DOHH2 (cell line): Measurements from ENCODE around the gene CD68.

Experiments
- H3F3A ChIP-seq: fragments of 200-600 bp; sonication (generic), shearing (Covaris generic); 2 replicates; pipeline ENCODE4 v1.6.0; 2016; ENCODE audit warnings: antibody characterized with exemption, mild to moderate bottlenecking; ENCODE audit not compliant: control insufficient read depth, insufficient read depth
- H3K27ac ChIP-seq: fragments of 200-600 bp; sonication (generic); 2 replicates; pipeline ENCODE4 v1.5.1; 2014; ENCODE audit warnings: low read depth, mild to moderate bottlenecking, low read length, moderate library complexity
- H3K27me3 ChIP-seq: fragments of 200-600 bp; sonication (generic); 2 replicates; pipeline ENCODE4 v1.6.1; 2014; ENCODE audit warnings: mild to moderate bottlenecking, low read length, mixed read lengths; ENCODE audit not compliant: control insufficient read depth
- H3K36me3 ChIP-seq: fragments of 200-600 bp; sonication (generic); 2 replicates; pipeline ENCODE4 v1.6.1; 2014; ENCODE audit warnings: mild to moderate bottlenecking, low read length, moderate library complexity, mixed read lengths; ENCODE audit not compliant: control insufficient read depth
- H3K4me1 ChIP-seq: fragments of 200-600 bp; sonication (generic); 2 replicates; pipeline ENCODE4 v1.6.1; 2014; ENCODE audit warnings: mild to moderate bottlenecking, low read length, mixed read lengths; ENCODE audit not compliant: control insufficient read depth
- H3K4me2 ChIP-seq: fragments of 200-600 bp; sonication (generic); 2 replicates; pipeline ENCODE4 v1.6.0; 2014; ENCODE audit warnings: mild to moderate bottlenecking, low read length, moderate library complexity
- H3K4me3 ChIP-seq: fragments of 200-600 bp; sonication (generic); 2 replicates; pipeline ENCODE4 v1.5.1; 2014; ENCODE audit warnings: mild to moderate bottlenecking, low read length, mixed read lengths
- H3K79me2 ChIP-seq: fragments of 200-600 bp; sonication (generic); 2 replicates; pipeline ENCODE4 v1.6.1; 2014; ENCODE audit warnings: mild to moderate bottlenecking, low read length, mixed read lengths; ENCODE audit not compliant: control insufficient read depth
- H3K9me2 ChIP-seq: fragments of 200-600 bp; sonication (generic); replicated peaks from 2 replicates; pipeline ENCODE4 v1.6.1; 2014; ENCODE audit warnings: mild to moderate bottlenecking, low read length, mixed read lengths; ENCODE audit not compliant: control insufficient read depth
- H3K9me3 ChIP-seq: fragments of 200-600 bp; sonication (generic); 2 replicates; pipeline ENCODE4 v1.6.1; 2014; ENCODE audit warnings: antibody characterized with exemption, low read length, mixed read lengths; ENCODE audit not compliant: control insufficient read depth, insufficient read depth
- H4K20me1 ChIP-seq: fragments of 200-600 bp; sonication (generic); 2 replicates; pipeline ENCODE4 v1.6.0; 2014; ENCODE audit warnings: low read depth, mild to moderate bottlenecking, antibody characterized with exemption, low read length, moderate library complexity; ENCODE audit not compliant: control insufficient read depth, insufficient read depth
- EZH2phosphoT487 ChIP-seq: fragments of 200-600 bp; sonication (generic); IDR thresholded peaks from 2 replicates; pipeline ENCODE4 v1.6.1; 2017; ENCODE audit warnings: borderline replicate concordance, mild to moderate bottlenecking, antibody characterized with exemption, low read length, moderate library complexity, mixed read lengths
- TF ChIP-seq, protein P1 (sequence below): fragments of 200-600 bp; sonication (generic); IDR thresholded peaks from one replicate; pipeline ENCODE4 v1.5.1; 2014; ENCODE audit warnings: antibody characterized with exemption, mild to moderate bottlenecking, low read depth, low read length; ENCODE audit not compliant: poor library complexity, severe bottlenecking

The CD68 gene

GRCh38 chr17:7557775-7558543 lies 21.5 kb upstream of the CD68 start:
- Histone ChIP-seq H3K36me3 (peaks cover 8% of the 10 kb centered on the region), H3K4me2 (peak overlapping the region; percentile 33; the same call in 1 of the 2 replicates), H3K79me2 (peaks cover 19% of the 10 kb centered on the region), H3K4me1 (peaks cover 34% of the 10 kb centered on the region), H4K20me1 (no peaks in the 10 kb centered on the region), H3F3A (0 out of 2 replicates have a peak, but pooled peaks cover 3% of the 10 kb centered on the region), H3K27me3 (peaks cover 17% of the 10 kb centered on the region), H3K9me3 (no peaks in the 10 kb centered on the region), H3K9me2 (no peaks in the 10 kb centered on the region), H3K4me3 (peak overlapping the region; percentile 14; the same call in 1 of the 2 replicates), H3K27ac (no peak overlapping the region)
- TF ChIP-seq EZH2phosphoT487, result no peak
- TF ChIP-seq, protein P1, sequence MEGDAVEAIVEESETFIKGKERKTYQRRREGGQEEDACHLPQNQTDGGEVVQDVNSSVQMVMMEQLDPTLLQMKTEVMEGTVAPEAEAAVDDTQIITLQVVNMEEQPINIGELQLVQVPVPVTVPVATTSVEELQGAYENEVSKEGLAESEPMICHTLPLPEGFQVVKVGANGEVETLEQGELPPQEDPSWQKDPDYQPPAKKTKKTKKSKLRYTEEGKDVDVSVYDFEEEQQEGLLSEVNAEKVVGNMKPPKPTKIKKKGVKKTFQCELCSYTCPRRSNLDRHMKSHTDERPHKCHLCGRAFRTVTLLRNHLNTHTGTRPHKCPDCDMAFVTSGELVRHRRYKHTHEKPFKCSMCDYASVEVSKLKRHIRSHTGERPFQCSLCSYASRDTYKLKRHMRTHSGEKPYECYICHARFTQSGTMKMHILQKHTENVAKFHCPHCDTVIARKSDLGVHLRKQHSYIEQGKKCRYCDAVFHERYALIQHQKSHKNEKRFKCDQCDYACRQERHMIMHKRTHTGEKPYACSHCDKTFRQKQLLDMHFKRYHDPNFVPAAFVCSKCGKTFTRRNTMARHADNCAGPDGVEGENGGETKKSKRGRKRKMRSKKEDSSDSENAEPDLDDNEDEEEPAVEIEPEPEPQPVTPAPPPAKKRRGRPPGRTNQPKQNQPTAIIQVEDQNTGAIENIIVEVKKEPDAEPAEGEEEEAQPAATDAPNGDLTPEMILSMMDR, result no peak

GRCh38 chr17:7558544-7559319 lies 20.7 kb upstream of the CD68 start, which contains the start of gene TNFSF13:
TNFSF13 (plus strand) TSS chr17:7558750; CDS start chr17:7559040, 290 bp downstream.
- H3K9me2 ChIP-seq, result no peaks in the 10 kb centered on the region
- H3K9me3 ChIP-seq, result no peaks in the 10 kb centered on the region
- peaks cover 16% of the 10 kb centered on the region for H3K36me3 ChIP-seq
- H3K4me3 ChIP-seq, result peak within 1 kb of the TSS; percentile 14; the same call in 1 of the 2 replicates
- peaks cover 42% of the 10 kb centered on the region for H3K4me1 ChIP-seq
- H3K27ac ChIP-seq, result no peak within 1 kb of the TSS
- H4K20me1 ChIP-seq, result no peaks in the 10 kb centered on the region
- peaks cover 9% of the 10 kb centered on the region for H3K27me3 ChIP-seq
- H3F3A ChIP-seq, result 0 out of 2 replicates have a peak, but pooled peaks cover 3% of the 10 kb centered on the region
- H3K4me2 ChIP-seq, result peak within 1 kb of the TSS; percentile 33; the same call in 1 of the 2 replicates
- H3K79me2 ChIP-seq, result peaks cover 26% of the 10 kb centered on the region
- TF ChIP-seq EZH2phosphoT487, result no peak
- TF ChIP-seq, protein P1, result no peak

DNA sequence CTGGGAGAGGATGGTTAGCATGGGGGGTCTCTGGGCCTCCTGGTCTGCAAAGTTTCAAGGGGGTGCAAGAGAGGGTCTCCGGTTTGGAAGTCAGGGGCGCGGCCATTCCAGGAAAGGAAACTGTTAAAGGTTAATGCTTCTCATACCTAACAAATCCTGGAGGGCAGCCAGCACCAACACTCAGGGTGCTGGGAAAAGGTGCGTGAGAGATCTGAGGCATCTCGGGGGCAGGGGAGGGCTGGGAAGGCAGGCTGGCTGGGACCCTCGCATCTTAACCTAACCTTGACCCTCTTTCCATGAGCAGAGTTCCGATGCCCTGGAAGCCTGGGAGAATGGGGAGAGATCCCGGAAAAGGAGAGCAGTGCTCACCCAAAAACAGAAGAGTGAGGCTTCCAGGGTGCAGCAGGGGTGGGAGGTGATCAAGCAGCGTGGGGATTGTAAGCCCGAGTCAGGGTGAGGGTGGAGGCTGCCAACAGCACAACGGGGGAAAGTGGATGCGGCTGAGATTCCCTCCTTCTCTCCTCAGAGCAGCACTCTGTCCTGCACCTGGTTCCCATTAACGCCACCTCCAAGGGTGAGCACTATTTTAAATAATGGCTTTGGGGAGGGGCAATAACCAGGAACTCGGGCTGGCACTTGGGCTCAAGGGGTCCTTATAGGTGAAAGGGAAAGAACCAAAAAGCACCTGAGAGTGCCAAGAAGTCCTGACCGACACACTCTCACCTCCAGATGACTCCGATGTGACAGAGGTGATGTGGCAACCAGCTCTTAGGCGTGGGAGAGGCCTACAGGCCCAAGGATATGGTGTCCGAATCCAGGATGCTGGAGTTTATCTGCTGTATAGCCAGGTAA lies 19.9 kb upstream of the CD68 start:
- Histone ChIP-seq H3K4me3 (peak overlapping the region; percentile 79; the same call in 1 of the 2 replicates), H3K27ac (no peak overlapping the region), H3K4me2 (peak overlapping the region; percentile 92), H3K9me2 (no peaks in the 10 kb centered on the region), H3K4me1 (peaks cover 49% of the 10 kb centered on the region), H3K27me3 (peaks cover 7% of the 10 kb centered on the region), H3F3A (0 out of 2 replicates have a peak, but pooled peaks cover 3% of the 10 kb centered on the region), H3K36me3 (peaks cover 24% of the 10 kb centered on the region), H4K20me1 (no peaks in the 10 kb centered on the region), H3K79me2 (peaks cover 34% of the 10 kb centered on the region), H3K9me3 (no peaks in the 10 kb centered on the region)
- TF ChIP-seq, protein P1, result no peak
- TF ChIP-seq EZH2phosphoT487, result no peak
